GM19468 (cell line): Measurements from ENCODE around the gene PAX5.
A peak's percentile ranks its signal among the peaks of the same experiment; 100 is the strongest.

Experiments used
- ATAC-seq: cut with Tn5 transposase; IDR thresholded peaks from one replicate; pipeline ENCODE4 v1.9.1; 2021; ENCODE audit warnings: mild to moderate bottlenecking, moderate library complexity, moderate number of reproducible peaks; ENCODE audit not compliant: unreplicated experiment; ENCODE audit errors: extremely low read depth

Gene PAX5

DNA sequence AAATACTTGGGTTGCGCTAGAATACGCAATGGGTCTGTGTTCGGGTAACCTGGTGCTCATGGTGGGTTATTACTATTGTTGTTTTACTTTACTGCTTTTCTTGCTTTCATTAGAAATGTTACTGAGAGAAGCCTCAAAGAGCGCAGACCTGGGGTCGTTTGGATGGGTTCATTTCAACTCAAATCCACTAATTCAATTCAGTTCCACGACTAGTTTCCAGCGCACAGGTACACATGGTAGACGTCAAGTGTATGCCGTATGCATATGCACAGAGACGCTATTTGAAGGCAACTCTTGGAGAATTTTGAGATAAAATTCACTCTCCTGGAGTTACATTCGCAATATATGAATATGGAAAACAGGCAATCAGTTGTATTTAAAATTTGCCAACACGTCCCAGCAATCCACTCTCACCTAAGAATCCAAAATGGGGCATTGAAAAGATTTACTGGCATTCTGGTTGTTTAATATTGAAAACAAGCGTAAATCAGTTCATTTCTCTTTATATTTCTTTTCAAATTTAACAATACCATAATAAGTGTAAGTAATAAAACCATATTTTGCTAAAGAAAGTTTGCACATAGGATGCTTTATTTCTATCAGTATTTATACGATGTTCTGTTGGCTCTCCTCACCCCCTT is 4.4 kb upstream of the PAX5 start:
- no peak for ATAC-seq

GRCh38 chr9:37037503-37038301 is 3.6 kb upstream of the PAX5 start:
- ATAC-seq, result no peak

DNA sequence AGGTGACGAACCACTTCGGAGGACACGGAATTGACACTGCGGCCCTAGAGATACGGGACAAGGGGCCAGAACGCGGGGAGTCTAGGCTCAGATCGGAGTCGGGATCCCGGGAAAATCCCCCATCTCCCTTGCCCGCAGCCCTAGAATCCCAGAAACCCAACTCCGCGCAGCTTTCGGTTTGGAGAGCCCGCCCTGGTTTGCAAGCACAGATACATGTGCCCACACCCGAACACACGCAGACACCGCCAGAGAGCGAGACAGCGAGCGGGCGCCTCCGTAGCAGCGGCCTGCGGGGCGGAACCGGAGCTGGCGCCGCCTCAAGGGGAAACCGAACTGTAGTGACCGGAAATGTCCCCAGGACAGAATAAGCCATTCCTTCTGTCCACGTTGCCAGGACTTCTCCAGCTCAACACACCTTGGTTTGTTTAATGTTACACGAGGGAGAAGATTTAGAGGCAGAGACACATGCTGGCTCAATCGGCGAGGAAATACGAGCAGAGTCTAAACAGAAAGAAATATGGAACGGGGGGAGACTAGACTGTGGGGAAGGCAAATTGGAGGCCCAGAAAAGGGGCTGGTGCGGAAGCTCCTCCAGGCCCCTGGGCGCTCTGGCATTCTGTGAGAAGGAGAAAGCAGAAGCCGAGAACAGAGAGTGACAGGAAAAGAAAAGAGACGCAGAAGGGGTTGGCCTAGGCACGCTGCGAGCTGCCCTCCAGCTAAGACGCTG is 2.9 kb upstream of the PAX5 start:
- no peak for ATAC-seq

- ATAC-seq, result no peak
Measured at GRCh38 chr9:37036371-37036775, 2.3 kb upstream of the PAX5 start.

DNA sequence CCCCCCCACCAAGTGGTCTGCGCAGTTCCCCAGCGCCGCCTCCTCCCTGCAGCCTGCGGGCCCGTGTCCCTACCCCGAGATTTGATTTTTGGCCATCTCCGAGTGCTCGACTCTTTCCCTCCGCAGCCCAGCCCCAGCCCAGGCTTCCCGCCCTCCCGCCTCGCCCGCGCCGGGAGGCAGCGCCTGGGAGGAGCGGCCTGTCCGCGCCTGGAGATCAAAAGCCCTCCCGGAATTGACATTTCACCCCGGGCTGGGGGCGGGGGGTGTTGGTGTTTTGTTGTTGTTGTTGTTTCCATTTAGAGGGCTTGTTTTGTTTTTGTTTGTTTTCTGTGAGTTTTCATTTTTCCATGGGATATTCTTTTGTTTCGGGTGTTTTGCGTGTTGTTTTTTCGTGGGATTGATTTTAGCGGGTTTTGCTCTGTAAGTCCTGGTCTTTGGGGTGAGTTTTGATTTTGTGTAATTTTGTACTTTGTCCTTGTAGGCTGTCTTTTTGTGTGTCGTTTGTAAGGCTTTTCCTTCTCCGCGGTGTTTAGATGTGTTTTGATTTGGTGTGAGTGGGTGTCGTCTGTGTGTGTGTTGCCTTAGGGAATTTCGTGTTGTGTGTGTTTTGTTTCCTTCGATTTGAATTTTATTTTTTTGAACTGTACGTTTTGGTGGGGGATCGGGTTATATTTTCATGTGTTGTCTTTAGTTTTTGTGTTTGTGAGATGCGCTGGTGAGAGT is 1.7 kb upstream of the PAX5 start:
- ATAC-seq, result no peak

- no peak for ATAC-seq
Measured at GRCh38 chr9:37034938-37035647, 1.0 kb upstream of the PAX5 start.

DNA sequence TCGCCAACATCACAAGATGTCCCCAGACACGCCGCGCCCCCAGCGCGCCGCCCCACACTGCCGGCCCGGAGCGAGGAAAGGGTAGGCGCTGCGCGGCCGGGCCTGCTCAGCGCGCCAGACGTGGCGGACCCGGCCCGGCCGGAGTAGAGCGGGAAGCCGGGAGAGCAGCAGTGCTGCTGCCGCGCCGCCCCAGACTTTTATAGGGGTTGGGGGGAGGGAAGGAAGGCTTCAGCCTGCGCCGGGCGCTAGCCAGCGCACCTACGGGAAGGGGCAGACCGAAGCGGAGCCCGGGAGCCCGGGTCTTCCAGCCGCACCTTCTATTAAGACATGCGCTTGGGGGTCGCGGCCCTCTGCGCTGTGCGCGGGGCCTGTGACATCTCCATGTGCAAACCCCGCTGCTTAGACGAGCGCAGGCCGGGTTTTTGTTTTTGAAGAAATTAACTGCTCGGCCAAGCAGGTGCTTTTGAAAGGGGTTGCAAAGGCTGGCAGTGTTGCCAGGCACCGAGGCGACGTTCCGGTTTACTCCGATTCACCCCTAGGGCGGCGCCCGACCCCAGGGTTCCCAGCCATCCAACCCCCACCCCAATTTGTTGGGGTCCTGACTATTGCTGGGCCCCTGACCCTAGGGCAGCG is 353 bp upstream of the PAX5 start:
- ATAC-seq, result no peak

DNA sequence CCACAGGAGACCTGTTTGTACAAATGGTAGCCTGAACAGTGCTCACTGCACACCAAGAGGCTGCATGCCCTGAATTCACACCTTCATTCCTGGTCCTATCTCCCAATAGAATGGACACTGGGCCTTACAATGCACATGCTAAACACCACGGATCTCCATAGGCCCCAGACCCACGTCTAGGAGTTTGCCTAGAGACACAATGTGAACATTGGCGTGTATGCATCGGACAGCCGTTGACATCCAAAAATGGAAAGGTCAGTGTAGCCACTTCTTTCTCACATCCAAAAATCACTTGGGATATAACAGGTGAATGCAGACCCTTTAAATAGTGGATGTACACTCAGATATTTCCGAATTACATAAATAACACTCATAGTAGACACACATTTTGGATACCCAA is 927 bp downstream of the PAX5 start:
- no peak for ATAC-seq

DNA sequence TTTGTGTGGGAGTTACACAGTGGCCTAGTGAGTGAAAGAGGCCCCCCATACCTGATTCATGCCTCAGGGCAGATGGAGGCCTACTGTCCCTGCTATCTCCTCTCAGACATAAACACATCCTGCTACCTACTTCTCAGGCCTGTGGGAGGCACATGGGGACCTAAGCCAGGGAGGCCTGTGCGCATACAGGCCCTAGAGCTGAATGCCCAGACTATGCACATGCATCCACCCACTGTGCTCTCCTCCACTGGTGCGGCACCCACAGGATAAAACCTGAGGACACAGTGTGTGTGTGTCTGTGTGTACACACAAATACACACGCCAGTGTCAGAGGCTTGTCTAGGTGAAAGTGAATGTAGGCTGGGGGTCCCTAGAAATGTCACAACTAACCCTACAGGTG is 1.4 kb downstream of the PAX5 start:
- no peak for ATAC-seq

DNA sequence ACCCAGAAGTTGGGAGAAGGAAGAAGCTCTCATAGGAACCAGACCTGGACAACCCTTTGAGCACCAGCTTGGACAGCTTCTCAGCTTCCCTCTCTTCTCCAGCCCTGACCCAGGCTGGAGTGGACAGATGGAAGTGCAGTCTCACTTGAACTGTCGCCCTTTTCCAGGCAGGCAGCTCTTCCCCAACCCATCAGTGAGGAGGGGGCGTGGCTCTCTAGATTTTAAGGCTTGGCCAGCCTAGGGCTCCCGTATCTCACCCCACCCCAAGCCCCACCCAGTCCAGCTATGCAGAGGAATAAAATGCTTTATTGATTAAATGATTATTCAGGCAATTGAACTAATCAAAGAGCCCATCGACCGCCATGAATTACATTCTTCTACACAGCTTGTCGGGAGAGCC is 2.2 kb downstream of the PAX5 start:
- no peak for ATAC-seq

DNA sequence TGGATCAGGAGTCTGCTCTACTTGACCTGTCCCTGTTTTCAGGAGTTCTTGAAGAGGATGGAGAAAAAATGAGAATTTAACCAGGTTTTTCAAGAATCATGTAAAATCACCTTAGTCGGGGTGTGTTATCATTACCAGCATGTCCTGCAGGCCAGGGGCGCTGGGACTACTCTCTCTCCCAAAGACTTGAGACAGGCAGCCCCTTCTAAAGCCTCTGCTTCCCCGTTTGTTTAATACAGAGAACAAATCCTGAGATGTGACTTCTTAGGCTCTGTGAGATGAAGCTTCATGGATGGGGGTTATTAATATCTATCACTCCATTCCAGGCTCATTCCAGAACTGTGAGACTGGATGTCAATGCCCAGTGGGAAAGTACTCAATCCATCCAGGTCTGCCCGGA is 3.0 kb downstream of the PAX5 start:
- no peak for ATAC-seq

DNA sequence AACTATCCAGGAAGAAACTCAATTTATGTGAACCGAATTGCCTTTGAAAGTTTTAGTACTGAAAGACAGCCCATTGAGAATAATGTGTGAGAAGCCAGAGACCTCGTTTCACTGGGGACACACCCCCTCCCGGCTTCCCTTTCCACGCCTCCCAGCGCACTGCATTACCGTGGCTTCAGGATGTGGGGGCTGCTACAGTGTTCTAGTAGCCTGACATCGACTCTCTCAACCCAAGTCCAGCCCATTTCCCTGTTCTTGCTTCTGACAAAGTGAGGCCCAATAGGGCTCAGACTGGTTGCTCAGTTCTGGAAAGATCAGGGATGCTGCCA is 3.5 kb downstream of the PAX5 start:
- ATAC-seq, result no peak

GRCh38 chr9:37029776-37030610 is 4.1 kb downstream of the PAX5 start:
- no peak for ATAC-seq

DNA sequence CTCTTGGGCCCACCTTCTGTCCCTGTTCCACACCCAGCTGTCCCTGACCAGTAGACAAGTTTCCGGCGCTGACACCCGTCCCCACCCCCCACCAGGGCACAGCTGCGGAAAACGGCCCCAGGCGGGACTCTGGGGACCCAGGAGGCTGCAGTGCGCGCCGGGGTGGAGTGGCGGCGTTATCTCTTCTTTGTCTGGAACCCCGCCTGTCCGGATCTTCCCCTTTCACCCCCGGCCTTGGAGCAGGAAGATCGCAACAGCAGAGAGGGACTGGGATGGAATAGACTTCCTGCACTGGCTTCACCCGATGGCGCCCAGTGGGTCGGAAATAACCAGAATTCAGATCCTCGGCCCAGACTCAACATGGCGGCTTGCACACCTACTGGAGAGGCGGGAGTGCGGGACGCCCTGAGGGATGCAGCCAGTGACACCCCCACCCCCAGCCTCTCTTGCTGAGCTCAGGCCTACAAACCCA is 4.7 kb downstream of the PAX5 start:
- ATAC-seq, result no peak

DNA sequence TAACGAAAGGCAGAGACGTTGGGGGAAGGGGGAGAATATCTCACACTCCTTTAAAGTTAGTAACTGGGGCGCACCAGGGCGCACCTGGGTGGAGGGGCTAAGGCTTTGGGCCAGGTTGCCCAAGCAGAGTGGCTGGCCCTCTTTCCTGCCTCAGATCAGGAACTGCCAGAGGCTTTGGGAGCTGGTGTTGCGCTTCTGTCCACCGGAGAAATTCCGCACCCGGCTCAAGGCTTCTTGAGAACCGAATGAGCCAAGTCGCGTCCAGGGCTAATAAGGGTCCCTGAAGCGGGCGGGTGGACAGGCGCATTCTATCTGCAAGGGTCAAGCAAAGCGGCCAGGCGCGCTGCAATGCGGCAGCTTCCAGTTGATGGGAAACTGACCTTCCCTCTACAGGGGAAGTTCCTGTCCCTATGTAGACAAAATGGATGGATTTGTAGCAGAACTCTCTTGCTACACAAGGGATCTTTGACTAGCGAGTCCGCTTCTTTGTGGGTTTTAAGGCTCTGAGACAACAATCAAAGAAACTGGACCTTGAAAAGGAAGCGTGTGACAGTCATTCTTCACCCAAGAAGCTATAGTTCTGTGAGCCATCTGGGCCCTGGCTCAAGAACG is 5.5 kb downstream of the PAX5 start:
- ATAC-seq, result no peak

- ATAC-seq, result peak; percentile 84
Measured at GRCh38 chr9:37027582-37028419, 6.3 kb downstream of the PAX5 start.

DNA sequence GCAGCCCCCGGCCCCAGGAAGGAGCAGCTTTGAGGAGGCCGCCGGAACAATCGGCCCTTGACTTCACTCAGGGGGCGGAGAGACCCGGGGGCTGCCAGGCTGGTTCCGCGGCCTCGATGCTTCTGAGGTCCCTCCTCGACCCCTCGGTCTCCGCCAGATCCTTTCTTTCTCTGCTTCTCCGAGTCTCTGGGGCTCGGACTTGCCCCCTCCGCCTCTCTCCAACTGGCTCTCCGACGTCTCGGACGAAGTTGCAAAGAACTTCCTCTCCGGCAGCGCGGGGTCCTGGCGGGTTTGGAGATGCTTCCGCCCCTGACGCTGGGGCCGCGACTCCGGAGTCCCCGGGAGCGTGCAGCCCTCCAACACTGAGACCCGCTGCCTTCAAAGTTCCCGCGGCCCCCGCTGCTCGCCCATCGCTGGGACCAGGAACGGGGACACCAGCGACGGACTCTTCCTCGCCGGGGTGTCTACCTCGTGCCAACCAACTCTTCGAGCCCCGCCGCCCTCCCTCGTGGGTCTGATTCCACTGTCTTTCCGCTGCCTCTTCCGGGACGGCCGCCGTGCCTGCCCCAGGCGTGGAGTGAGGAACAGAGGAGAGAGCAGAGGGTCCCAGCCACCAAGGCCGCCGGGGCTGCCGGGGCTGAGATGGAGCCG is 7.0 kb downstream of the PAX5 start:
- ATAC-seq, result no peak
